ENCODE data around the gene ARMC12.

- TF ChIP-seq GATA2 (IDR thresholded peaks at IDR 0.05; ENCODE audit: low read depth, low read length) = no peak
- no peak for TF ChIP-seq GATA3 (IDR thresholded peaks at IDR 0.05; ENCODE audit: low read depth, low read length)
Measured at GRCh38 chr6:35728683-35729678, 7.9 kb upstream of the ARMC12 start.

Measured in SH-SY5Y (cell line).